ENCODE measurements around the gene ZSCAN31. TPM values are rescaled to one million over a fixed set of nuclear protein-coding genes. Genes with fewer than 3 reads are reported as not detected.
A peak's percentile ranks its signal among the peaks of the same experiment; 100 is the strongest.

ZSCAN31 gene
- total RNA-seq, 5 donors from 2014 or later (not counting 1 experiment from before 2014, with no cell fraction given) = 0.79 to 1.5 (median 1.1) TPM

GRCh38 chr6:28303570-28303969 lies 32.4 kb downstream of the ZSCAN31 start:
- Histone ChIP-seq H3K27ac (ENCODE audit: low read length) (no peak overlapping the region), H3K9me3 (no peaks in the 10 kb centered on the region), H3K27me3 (replicated peaks in 1 of 2; ENCODE audit: control insufficient read depth in 2 of 2, extremely low read depth in 1 of 2, insufficient read depth in 2 of 2, low read length in 1 of 2) (no peaks in the 10 kb centered on the region), H3K4me1 (ENCODE audit: control insufficient read depth in 1 of 2, extremely low read depth in 1 of 2, insufficient read depth in 2 of 2, low read length in 2 of 2) (no peaks in the 10 kb centered on the region), H3K4me3 (ENCODE audit: control insufficient read depth in 1 of 2, extremely low read depth in 1 of 2, low read length in 1 of 2) (no peak overlapping the region), H3K36me3 (ENCODE audit: control insufficient read depth in 2 of 2, extremely low read depth in 1 of 2, insufficient read depth in 1 of 2, low read length in 1 of 2) (no peaks in the 10 kb centered on the region)
- Mint-ChIP-seq H3K27ac (peak overlapping the region in 1 of 2 donors; percentile 15), H3K9me3 (peaks cover 0 to 8% (median 3%) of the 10 kb centered on the region in 3 donors), H3K4me3 (peak overlapping the region; percentile 1 to 10 (median 9)), H3K36me3 (peaks cover 7% of the 10 kb centered on the region), H3K27me3 (peaks cover 0 to under 1% of the 10 kb centered on the region in 2 donors), H3K4me1 (peaks cover 8 to 13% (median 9%) of the 10 kb centered on the region in 3 donors)
- WGBS (ENCODE audit: insufficient coverage) = no CpG with 5 or more reads among the region's 3 CpGs
- DNase-seq (peak in 1 of 35 experiments; percentile 6), ATAC-seq (replicated peaks in 1 of 4) (peak in 1 of 4 experiments; percentile 16)
- ChIA-PET POLR2A (no interaction called here), CTCF (interaction anchor here in 1 of 2 donors (0.8 kb wide), 1 partner anchor 37 kb away, joined by 3 read pairs; the partner anchor contains the start of gene ZSCAN26)

GRCh38 chr6:28296520-28297060 lies 39.4 kb downstream of the ZSCAN31 start:
- DNase-seq (no peak), ATAC-seq (replicated peaks in 1 of 4) (no peak)
- Histone ChIP-seq H3K9me3 (no peaks in the 10 kb centered on the region), H3K36me3 (ENCODE audit: control insufficient read depth in 2 of 2, extremely low read depth in 1 of 2, insufficient read depth in 1 of 2, low read length in 1 of 2) (no peaks in the 10 kb centered on the region), H3K27ac (ENCODE audit: low read length) (no peak overlapping the region), H3K4me1 (ENCODE audit: control insufficient read depth in 1 of 2, extremely low read depth in 1 of 2, insufficient read depth in 2 of 2, low read length in 2 of 2) (no peaks in the 10 kb centered on the region), H3K27me3 (replicated peaks in 1 of 2; ENCODE audit: control insufficient read depth in 2 of 2, extremely low read depth in 1 of 2, insufficient read depth in 2 of 2, low read length in 1 of 2) (no peaks in the 10 kb centered on the region), H3K4me3 (ENCODE audit: control insufficient read depth in 1 of 2, extremely low read depth in 1 of 2, low read length in 1 of 2) (no peak overlapping the region)
- Mint-ChIP-seq H3K4me1 (no peaks in the 10 kb centered on the region), H3K36me3 (peaks cover 10% of the 10 kb centered on the region), H3K27me3 (peaks cover 0 to 3% of the 10 kb centered on the region in 2 donors), H3K4me3 (no peak overlapping the region), H3K9me3 (no peaks in the 10 kb centered on the region), H3K27ac (no peak overlapping the region)
- WGBS (ENCODE audit: insufficient coverage) = 84% methylated on average over 4 of the region's 7 CpGs
- POLR2A ChIA-PET = no interaction called here
- CTCF ChIA-PET = no interaction called here

- H3K27me3 Mint-ChIP-seq = peaks cover 0 to 3% of the 10 kb centered on the region in 2 donors
- ChIA-PET POLR2A (no interaction called here), CTCF (no interaction called here)
These were observed 40.6 kb downstream of the ZSCAN31 start for GRCh38 chr6:28295326-28295725.

GRCh38 chr6:28291573-28291972 lies 44.4 kb downstream of the ZSCAN31 start:
- Mint-ChIP-seq H3K4me3 (no peak overlapping the region), H3K4me1 (no peaks in the 10 kb centered on the region), H3K36me3 (peaks cover 10% of the 10 kb centered on the region), H3K27ac (no peak overlapping the region), H3K9me3 (no peaks in the 10 kb centered on the region), H3K27me3 (peaks cover 2 to 6% of the 10 kb centered on the region in 2 donors)
- ATAC-seq (replicated peaks in 1 of 4) = no peak
- POLR2A ChIA-PET = interaction anchor here in 1 of 2 donors (0.6 kb wide), 1 partner anchor 1254 kb away, joined by 5 read pairs; no protein-coding TSS in a partner anchor
- H3K36me3 ChIP-seq (ENCODE audit: control insufficient read depth in 2 of 2, extremely low read depth in 1 of 2, insufficient read depth in 1 of 2, low read length in 1 of 2) = no peaks in the 10 kb centered on the region
- CTCF ChIA-PET = no interaction called here
- H3K4me1 ChIP-seq (ENCODE audit: control insufficient read depth in 1 of 2, extremely low read depth in 1 of 2, insufficient read depth in 2 of 2, low read length in 2 of 2) = no peaks in the 10 kb centered on the region
- no peak overlapping the region for H3K4me3 ChIP-seq (ENCODE audit: control insufficient read depth in 1 of 2, extremely low read depth in 1 of 2, low read length in 1 of 2)
- H3K27ac ChIP-seq (ENCODE audit: low read length) = no peak overlapping the region
- no peaks in the 10 kb centered on the region for H3K9me3 ChIP-seq
- no peak for DNase-seq
- no peaks in the 10 kb centered on the region for H3K27me3 ChIP-seq (replicated peaks in 1 of 2; ENCODE audit: control insufficient read depth in 2 of 2, extremely low read depth in 1 of 2, insufficient read depth in 2 of 2, low read length in 1 of 2)

More at GRCh38 chr6:28295326-28295725, 40.6 kb downstream of the ZSCAN31 start:
- Mint-ChIP-seq H3K4me1 (no peaks in the 10 kb centered on the region), H3K27ac (no peak overlapping the region), H3K36me3 (peaks cover 4% of the 10 kb centered on the region), H3K9me3 (no peaks in the 10 kb centered on the region), H3K4me3 (no peak overlapping the region)
- no peak for DNase-seq
- no peak overlapping the region for H3K27ac ChIP-seq (ENCODE audit: low read length)
- no peak overlapping the region for H3K4me3 ChIP-seq (ENCODE audit: control insufficient read depth in 1 of 2, extremely low read depth in 1 of 2, low read length in 1 of 2)
- H3K4me1 ChIP-seq (ENCODE audit: control insufficient read depth in 1 of 2, extremely low read depth in 1 of 2, insufficient read depth in 2 of 2, low read length in 2 of 2) = no peaks in the 10 kb centered on the region
- H3K9me3 ChIP-seq = no peaks in the 10 kb centered on the region
- H3K27me3 ChIP-seq (replicated peaks in 1 of 2; ENCODE audit: control insufficient read depth in 2 of 2, extremely low read depth in 1 of 2, insufficient read depth in 2 of 2, low read length in 1 of 2) = no peaks in the 10 kb centered on the region
- no peak for ATAC-seq (replicated peaks in 1 of 4)
- no peaks in the 10 kb centered on the region for H3K36me3 ChIP-seq (ENCODE audit: control insufficient read depth in 2 of 2, extremely low read depth in 1 of 2, insufficient read depth in 1 of 2, low read length in 1 of 2)
- no CpG with 5 or more reads among the region's 5 CpGs for WGBS (ENCODE audit: insufficient coverage)

- 92% methylated on average over 2 of the region's 2 CpGs for WGBS (ENCODE audit: insufficient coverage)
- Mint-ChIP-seq H3K4me1 (peaks cover 5 to 12% (median 11%) of the 10 kb centered on the region in 3 donors), H3K36me3 (peaks cover 13% of the 10 kb centered on the region), H3K4me3 (no peak overlapping the region), H3K27ac (no peak overlapping the region), H3K27me3 (peaks cover 37% of the 10 kb centered on the region in 2 donors), H3K9me3 (no peaks in the 10 kb centered on the region)
- no peak for ATAC-seq (replicated peaks in 1 of 4)
- Histone ChIP-seq H3K27ac (ENCODE audit: low read length) (no peak overlapping the region), H3K9me3 (no peaks in the 10 kb centered on the region), H3K36me3 (ENCODE audit: control insufficient read depth in 2 of 2, extremely low read depth in 1 of 2, insufficient read depth in 1 of 2, low read length in 1 of 2) (peaks cover 0 to 3% of the 10 kb centered on the region in 2 donors), H3K27me3 (replicated peaks in 1 of 2; ENCODE audit: control insufficient read depth in 2 of 2, extremely low read depth in 1 of 2, insufficient read depth in 2 of 2, low read length in 1 of 2) (peaks cover 0 to 18% of the 10 kb centered on the region in 2 experiments), H3K4me1 (ENCODE audit: control insufficient read depth in 1 of 2, extremely low read depth in 1 of 2, insufficient read depth in 2 of 2, low read length in 2 of 2) (peaks cover 0 to 6% of the 10 kb centered on the region in 2 experiments), H3K4me3 (ENCODE audit: control insufficient read depth in 1 of 2, extremely low read depth in 1 of 2, low read length in 1 of 2) (no peak overlapping the region)
- DNase-seq = no peak
- CTCF ChIA-PET = interaction anchor here in 1 of 2 donors (0.6 kb wide), 1 partner anchor 91 kb away, joined by 4 read pairs; no protein-coding TSS in a partner anchor
- POLR2A ChIA-PET = no interaction called here
These were observed 53.0 kb downstream of the ZSCAN31 start for GRCh38 chr6:28282926-28283325.

GRCh38 chr6:28281288-28282064 lies 54.5 kb downstream of the ZSCAN31 start, which contains the start of gene PGBD1:
Gene PGBD1 (plus strand): TSS chr6:28281572. CDS start chr6:28283814, 2,242 bp downstream.
- CTCF ChIA-PET = interaction anchor here (0.5 to 2.4 kb wide), 2 partner anchors 74 to 78 kb away, joined by 3 to 12 read pairs; no protein-coding TSS in a partner anchor
- POLR2A ChIA-PET = interaction anchor here in 1 of 2 donors (1.0 kb wide), 1 partner anchor 15 kb away, joined by 3 read pairs; the partner anchor contains the start of gene ZSCAN26
- H3K4me1 ChIP-seq (ENCODE audit: control insufficient read depth in 1 of 2, extremely low read depth in 1 of 2, insufficient read depth in 2 of 2, low read length in 2 of 2) = peaks cover 0 to 6% of the 10 kb centered on the region in 2 experiments
- Mint-ChIP-seq H3K9me3 (no peaks in the 10 kb centered on the region), H3K27ac (no peak within 1 kb of the TSS), H3K27me3 (peaks cover 30 to 34% of the 10 kb centered on the region in 2 donors), H3K4me1 (peaks cover 5 to 12% (median 11%) of the 10 kb centered on the region in 3 donors), H3K4me3 (peak within 1 kb of the TSS; percentile 65 to 73 (median 67)), H3K36me3 (peaks cover 14% of the 10 kb centered on the region)
- no peaks in the 10 kb centered on the region for H3K9me3 ChIP-seq
- H3K27ac ChIP-seq (ENCODE audit: low read length) = no peak within 1 kb of the TSS
- DNase-seq (peak in 29 of 35 experiments; percentile 5 to 54 (median 25)), ATAC-seq (replicated peaks in 1 of 4) (peak; percentile 76 to 90 (median 87))
- peak within 1 kb of the TSS; percentile 43 to 76 for H3K4me3 ChIP-seq (ENCODE audit: control insufficient read depth in 1 of 2, extremely low read depth in 1 of 2, low read length in 1 of 2)
- 3% methylated on average over 49 of the region's 50 CpGs for WGBS (ENCODE audit: insufficient coverage)
- H3K27me3 ChIP-seq (replicated peaks in 1 of 2; ENCODE audit: control insufficient read depth in 2 of 2, extremely low read depth in 1 of 2, insufficient read depth in 2 of 2, low read length in 1 of 2) = peaks cover 0 to 18% of the 10 kb centered on the region in 2 experiments
- peaks cover 4% of the 10 kb centered on the region in 2 donors for H3K36me3 ChIP-seq (ENCODE audit: control insufficient read depth in 2 of 2, extremely low read depth in 1 of 2, insufficient read depth in 1 of 2, low read length in 1 of 2)
